ENCODE measurements around the gene UQCRC1.

DNA sequence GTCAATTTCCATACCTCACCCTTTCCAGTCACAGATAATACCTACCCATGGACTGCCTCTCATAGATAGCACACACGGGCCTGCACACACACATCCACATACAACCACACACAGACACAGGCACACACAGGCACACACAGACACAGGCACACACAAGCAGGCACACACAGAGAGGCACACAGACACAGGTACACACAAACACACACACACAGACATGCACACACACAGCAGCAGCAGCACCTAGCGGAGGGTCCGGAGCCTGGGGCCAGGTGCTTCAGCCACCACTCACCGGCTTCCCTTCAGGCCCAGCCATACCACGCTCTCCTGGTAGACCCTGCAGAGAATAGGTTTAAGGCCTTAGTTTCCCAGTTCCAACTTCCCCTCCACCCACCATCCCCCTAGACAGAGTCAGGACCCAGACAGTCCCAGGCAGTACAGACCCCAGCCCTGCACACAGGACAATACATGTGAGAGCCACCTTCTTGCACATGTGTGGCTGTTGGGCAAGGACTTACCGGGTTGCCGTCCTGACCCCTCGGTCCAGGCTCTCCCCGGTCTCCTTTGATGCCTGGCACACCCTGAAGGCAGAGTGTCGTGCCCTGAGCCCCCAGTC is 35.4 kb downstream of the UQCRC1 start:
- no peak for TF ChIP-seq EP300 (IDR thresholded peaks at IDR 0.05)
- TF ChIP-seq, protein P1, sequence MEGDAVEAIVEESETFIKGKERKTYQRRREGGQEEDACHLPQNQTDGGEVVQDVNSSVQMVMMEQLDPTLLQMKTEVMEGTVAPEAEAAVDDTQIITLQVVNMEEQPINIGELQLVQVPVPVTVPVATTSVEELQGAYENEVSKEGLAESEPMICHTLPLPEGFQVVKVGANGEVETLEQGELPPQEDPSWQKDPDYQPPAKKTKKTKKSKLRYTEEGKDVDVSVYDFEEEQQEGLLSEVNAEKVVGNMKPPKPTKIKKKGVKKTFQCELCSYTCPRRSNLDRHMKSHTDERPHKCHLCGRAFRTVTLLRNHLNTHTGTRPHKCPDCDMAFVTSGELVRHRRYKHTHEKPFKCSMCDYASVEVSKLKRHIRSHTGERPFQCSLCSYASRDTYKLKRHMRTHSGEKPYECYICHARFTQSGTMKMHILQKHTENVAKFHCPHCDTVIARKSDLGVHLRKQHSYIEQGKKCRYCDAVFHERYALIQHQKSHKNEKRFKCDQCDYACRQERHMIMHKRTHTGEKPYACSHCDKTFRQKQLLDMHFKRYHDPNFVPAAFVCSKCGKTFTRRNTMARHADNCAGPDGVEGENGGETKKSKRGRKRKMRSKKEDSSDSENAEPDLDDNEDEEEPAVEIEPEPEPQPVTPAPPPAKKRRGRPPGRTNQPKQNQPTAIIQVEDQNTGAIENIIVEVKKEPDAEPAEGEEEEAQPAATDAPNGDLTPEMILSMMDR (IDR thresholded peaks at IDR 0.05), result no peak
